Placental pericyte (primary cell): ENCODE results near the gene BTN1A1. TPM values are rescaled to one million over a fixed set of nuclear protein-coding genes. Genes with fewer than 3 reads are reported as not detected.

ENCODE experiments used
- small RNA-seq: library from RNA; depleted of rRNA; stranded (forward); fragments of <200 nt; gene quantifications from one replicate; pipeline ENCODE3, GENCODE V24; 2012; ENCODE audit warnings: low replicate concordance
- total RNA-seq: library from RNA; depleted of rRNA; stranded (reverse); fragments of >200 nt; gene quantifications from 2 replicates; pipeline ENCODE4 v1.2.3, GENCODE V29; 2012

BTN1A1 gene, protein sequence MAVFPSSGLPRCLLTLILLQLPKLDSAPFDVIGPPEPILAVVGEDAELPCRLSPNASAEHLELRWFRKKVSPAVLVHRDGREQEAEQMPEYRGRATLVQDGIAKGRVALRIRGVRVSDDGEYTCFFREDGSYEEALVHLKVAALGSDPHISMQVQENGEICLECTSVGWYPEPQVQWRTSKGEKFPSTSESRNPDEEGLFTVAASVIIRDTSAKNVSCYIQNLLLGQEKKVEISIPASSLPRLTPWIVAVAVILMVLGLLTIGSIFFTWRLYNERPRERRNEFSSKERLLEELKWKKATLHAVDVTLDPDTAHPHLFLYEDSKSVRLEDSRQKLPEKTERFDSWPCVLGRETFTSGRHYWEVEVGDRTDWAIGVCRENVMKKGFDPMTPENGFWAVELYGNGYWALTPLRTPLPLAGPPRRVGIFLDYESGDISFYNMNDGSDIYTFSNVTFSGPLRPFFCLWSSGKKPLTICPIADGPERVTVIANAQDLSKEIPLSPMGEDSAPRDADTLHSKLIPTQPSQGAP
- not detected in 2 replicates for total RNA-seq

DNA sequence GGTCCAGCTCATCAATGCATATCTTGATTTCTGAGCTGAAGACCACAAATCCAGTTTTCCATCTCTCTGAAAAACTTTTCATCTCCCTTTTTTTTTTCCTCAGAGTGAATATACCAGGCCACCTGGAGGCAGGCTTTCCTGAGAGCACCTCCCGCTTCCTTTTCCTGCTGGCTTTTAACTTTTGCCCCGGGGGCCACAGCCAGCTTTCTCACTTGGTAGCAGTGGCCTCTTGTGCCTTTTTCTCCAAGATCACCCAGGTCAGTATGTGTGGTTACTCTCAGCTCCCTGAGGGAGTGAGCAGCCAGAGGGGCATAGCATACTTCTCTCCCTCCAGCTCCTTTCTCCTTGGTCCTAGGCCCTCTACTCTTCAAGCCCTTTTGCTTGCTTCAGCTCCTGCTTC, at the start of gene BTN1A1:
Gene BTN1A1, plus strand, starts transcription at position 202 of the 400 bp plus-strand sequence. CDS start 984 bp downstream, outside the sequence.

DNA sequence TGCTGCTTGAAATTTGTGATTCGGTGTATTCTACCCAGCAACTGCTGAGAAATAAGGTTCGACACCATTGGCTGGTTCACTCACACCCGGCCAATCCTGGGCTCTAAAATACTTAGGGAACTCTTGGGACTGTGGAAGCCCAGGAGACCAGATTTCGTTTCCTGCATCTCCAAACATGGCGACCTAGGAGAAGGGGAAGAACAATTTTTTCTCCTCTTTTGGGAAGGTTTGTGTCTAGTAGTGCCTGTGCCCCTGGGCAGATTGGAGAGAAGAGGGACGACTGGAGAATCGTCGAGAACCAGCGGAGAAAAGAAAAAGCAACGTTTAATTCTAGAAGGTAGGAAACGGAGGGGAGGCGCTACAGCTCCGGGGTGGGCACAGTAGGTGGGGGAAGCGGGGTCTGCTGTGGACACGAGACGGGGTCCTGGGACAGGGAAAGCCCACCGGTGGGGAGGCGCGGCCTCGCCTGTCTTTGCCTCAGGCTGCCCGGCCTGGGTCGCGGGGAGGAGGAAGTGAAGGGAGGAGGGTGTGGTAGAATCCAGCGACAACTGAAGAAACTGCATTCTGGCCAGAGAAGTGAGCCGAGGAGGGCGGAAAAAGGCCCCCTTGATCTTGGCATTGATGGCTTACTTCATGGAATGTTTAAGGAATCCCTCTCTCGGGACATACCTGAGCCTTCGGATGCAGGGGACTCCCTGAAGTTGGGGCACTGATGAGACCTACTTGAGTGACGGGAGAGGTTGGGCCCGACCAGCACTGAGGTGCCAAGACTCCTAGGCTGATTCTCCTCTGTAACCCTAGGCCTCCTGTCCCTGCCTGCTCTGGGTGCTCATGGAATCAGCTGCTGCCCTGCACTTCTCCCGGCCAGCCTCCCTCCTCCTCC, 42.1 kb upstream of the BTN1A1 start, which contains the start of gene BTN2A1:
Gene BTN2A1, plus strand, starts transcription at position 150 of the 883 bp plus-strand sequence. Its CDS starts 682 bp downstream, at position 832.

DNA sequence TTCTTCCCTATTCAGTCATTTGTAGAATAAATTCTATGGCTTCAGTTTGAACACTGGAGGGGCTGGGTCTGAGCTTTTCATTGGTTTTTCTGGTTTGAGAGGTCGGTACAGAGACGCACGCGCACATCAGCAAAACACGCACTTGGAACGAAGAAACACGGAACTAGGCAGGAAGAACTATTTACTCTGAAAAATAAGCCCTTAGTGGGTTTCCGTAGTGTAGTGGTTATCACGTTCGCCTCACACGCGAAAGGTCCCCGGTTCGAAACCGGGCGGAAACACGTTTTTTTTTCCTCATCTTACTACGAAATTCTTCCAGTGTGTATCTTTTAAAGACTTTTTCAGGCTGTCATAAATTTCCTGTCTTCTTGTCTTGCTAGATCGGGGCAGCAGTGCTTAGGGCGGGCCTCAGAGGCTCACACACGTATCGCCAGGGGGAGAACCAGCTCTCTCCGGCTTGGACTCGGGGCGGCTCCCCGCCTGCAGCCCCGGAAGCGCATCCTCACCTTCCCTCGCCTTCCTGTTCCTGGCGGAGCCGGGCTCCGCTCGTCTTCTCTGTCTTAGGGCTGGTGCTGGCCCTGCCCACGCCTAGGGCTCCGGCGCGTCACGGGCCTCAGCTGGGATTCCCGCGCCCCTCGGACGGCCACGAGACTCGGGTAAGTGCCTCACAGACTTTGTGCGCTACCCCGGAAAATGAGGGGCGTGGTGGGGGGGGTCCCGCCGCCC, 37.9 kb downstream of the BTN1A1 start, which contains the start of gene HMGN4:
Gene HMGN4, plus strand, starts transcription at position 521 of the 726 bp plus-strand sequence. CDS start 6,841 bp downstream, outside the sequence.

Small RNAs within 50 kb of the gene (small RNA-seq; reads per million reads assigned to genes)
- gene RNU6-502P: not detected

Other genes starting within 250 kb of the BTN1A1 start
- 27.6 and 34.9 TPM in 2 replicates for gene BTN3A2, start 135.1 kb upstream of the BTN1A1 start, total RNA-seq
- 12.7 and 16.0 TPM in 2 replicates for gene BTN2A2, start 117.2 kb upstream of the BTN1A1 start, total RNA-seq
- 26.2 and 36.8 TPM in 2 replicates for gene BTN3A1, start 98.0 kb upstream of the BTN1A1 start, total RNA-seq
- 18.0 and 27.1 TPM in 2 replicates for gene BTN3A3, start 59.8 kb upstream of the BTN1A1 start, total RNA-seq
- gene BTN2A1, start 42.3 kb upstream of the BTN1A1 start, total RNA-seq: 30.8 and 39.0 TPM in 2 replicates
- gene HMGN4, start 38.1 kb downstream of the BTN1A1 start, total RNA-seq: 47.7 and 59.0 TPM in 2 replicates
- 14.9 and 24.5 TPM in 2 replicates for gene ABT1, start 96.7 kb downstream of the BTN1A1 start, total RNA-seq
- 11.6 and 16.0 TPM in 2 replicates for gene ZNF322, start 159.4 kb downstream of the BTN1A1 start, total RNA-seq